GM19193 (cell line): Measurements from ENCODE around the gene DUSP6.

Source experiments
- POLR2A ChIP-seq: IDR thresholded peaks from 4 replicates; pipeline ENCODE4 v1.6.1; 2011; ENCODE audit not compliant: insufficient read depth, insufficient read length; ENCODE audit errors: extremely low read depth

Gene DUSP6

DNA sequence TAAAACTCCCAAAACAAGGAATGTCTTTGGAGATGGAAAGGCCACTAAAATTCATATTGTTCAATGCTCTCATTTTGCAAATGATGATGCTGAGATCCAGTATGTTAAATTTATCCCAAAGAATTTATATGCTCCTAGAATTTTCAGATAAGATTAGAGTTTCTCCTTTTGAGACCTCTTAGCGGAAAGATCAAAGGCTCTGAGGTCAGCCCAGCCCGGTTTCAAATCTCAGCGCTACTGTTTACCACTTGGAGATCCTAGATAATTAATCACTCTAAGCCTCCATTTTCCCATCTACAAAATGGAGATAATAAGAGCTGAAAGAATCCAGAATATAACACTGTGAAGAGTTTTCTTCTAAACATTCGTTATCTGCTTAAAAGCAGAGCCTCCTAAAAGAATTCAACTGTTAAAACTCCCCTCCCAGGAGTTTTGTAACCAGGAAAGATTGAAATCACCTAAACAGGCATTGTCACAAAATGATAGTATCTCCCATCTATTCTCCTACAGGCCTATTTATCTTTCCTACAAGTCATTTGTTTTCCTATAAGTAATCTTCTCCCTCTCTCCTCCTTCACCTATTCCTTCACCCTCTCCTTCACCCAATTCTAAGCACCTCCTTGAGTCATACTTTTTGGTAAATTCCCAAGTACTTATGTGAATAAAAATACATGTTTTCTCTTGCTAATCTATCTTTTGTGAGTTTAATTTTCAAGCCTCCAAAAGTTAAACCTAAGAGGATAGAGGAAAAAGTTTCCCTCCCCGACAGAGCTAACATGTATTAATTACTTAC is 16.7 kb downstream of the DUSP6 start:
- TF ChIP-seq POLR2A = no peak

DNA sequence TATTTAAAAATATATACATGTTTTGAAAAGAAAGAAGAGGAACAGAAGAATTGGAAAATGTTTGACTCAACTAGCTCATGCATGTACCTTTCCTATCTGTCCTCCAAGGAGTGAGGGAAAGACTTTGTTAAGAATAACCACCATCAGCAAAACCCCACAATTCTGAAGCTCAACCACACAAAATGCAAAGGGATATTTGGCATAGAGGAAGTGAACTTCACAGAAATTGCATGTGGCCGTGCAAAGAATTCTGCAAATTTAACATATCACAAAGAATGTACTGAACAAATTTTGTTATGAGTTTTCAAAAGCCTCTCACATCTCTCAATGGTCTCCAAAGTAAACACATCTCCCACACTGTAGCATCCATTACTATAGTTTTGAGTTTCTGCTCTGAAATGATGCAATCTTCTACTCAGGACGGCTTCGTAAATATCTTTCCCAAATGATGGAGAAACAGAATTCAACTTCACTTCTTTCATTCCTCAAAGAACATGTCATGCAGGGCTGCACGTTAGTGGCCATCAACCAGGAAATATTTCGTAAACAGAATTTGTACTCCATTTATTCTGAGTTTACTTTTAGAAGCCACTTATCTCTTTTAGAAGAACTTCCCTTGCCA is 17.6 kb downstream of the DUSP6 start:
- TF ChIP-seq POLR2A = no peak

DNA sequence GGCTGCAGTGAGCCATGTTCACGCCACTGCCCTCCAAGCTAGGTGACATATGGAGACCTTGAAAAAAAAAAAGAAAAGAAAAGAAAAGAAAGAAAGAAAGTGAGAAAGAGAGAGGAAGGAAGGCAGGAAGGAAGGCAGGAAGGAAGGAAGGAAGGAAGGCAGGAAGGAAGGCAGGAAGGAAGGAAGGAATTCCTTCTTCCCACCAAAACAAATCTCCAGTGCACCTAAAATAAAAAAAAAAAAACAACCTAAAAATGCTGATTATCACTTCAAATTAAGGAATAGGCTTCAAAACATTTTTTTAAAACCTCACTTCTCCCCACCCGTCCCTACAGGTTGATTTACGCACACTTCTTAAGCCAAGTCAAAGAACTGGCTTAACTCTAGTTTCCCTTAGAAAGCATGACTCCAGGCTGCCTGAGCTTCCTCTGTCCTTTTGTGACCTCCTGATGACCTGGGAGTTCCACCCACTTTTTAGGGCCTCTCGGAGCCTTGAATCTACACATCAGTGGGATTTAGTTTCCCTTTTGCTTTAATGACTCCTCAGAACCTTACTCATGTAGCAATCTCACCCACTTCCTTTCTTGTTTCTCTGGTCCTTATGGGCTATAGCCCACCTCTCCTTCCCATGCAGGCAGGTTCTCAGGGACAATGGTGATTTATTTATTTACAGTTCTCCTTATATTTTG is 18.6 kb downstream of the DUSP6 start:
- no peak for TF ChIP-seq POLR2A

DNA sequence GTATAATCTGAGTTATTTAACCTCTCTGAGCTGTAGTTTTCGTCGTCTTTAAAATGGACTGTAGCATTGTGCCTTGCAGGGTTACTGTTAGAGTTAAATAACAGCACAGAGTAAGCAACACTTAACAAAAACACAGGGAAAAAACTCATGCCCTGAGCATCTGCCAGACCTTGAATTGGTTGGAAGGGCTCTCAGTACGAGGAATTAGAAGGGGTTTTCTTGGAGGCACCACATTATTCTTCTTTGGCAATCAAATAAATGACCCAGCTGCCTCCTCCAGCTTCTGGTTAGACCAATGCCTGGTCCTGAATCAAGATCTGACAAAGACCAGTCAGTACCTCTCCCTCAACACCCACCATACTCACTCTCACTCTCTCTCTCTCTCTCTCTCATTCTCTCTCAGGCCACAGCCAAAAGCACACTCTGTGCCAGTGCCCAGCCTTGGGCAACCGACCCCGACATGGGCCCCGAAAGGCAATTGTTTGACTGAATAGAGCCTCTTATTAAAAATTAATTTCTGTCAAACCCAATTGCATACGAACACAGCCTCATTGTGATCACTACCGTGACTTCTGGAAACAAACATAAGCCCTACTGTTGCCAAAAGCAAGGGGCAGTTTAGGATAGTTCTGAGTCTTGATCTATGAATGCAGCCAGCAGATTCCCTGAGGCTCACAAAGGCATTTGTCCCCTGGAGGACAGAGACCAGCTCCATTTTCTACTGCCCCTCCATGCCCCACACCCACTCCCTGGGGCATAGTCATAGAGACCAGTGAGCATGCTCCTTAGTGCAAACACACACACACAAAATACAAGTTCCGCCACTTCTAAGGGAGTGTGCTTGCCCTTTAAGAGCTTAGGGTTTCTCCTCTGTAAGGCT is 23.9 kb downstream of the DUSP6 start:
- no peak for TF ChIP-seq POLR2A

DNA sequence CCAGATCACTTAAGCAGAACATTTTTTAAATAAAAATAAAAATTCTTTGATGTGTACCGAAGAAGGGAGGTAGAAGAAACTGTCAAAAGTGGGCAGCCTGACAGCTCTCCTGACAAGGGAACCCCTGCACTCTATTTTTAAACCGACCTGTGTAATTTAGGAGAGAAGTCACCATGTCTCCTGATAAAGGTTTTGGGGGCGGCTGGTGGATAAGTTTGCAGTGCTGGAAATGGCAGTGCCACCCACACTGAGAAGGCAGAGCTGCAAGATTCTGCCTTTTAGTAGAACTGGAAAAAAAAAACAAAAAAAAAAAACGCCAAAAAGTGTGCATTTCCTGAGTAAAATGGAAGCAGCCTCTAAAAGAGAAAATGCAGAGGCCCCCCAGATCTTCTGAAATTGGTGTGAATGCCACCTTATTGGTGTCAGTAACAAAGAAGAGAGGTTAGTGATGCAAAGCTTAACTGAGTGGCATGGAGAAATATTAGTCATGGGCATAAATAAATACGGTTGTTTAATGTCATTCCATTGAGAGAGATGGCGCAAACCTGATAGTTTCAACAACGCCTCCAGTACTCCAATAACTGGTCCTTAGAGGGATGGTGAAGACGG is 24.7 kb downstream of the DUSP6 start:
- TF ChIP-seq POLR2A = no peak

DNA sequence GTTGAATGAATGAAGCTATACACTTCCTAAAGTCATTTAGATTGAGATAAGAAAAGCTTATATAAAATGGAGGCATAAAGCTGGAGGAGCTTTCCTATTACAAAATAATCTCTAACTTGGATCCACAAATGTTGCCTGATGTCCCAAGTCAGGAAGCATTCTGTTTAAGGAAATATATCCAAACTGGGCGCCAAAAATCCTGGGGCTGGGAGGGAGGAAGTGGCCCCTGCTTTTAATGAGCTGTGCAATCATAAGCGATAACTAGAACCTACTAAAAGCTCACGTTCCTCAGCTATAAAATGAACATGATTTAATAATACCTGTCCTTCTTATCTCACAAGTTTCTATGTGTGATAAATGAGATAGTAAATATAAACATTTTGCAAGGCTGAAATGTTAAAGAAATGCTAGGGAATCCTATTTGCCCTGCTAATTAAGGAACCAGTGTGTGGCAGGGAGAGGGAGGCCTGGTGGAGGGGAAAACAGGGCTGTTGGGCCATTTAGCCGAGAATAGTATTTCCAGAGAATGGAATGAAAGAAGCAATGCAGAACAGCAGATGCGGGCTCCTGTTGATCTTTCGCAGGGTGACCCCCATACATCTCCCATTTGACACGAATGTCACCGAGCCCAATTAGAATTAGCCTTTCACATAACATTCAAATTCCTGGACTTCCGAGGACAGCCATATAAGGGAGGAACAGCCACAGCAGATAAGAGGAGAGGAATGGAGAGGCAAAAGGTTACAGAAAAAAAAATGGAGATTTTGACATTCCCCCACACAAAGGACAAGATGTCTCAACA is 25.9 kb downstream of the DUSP6 start:
- no peak for TF ChIP-seq POLR2A

GRCh38 chr12:89325495-89325894 is 26.8 kb downstream of the DUSP6 start:
- TF ChIP-seq POLR2A = no peak

DNA sequence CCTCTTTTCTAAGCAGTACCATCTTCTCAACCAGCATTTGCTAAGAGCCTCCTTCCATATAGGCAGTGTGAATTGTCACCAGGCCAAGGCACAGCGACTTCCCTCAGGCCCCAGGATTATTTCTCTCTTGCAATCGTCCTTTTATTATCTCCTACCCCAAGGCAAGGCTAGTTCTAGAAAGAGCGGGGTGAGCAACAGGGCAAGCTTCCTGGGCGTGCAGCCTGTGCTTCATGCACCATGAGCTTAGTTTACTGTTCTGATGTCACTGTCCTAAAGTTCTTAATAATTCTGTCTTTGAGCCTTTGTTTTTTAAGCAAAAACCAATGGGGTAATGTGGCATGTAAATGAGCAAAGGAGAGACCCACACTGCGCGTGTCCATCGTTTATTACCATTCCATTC is 27.9 kb downstream of the DUSP6 start:
- TF ChIP-seq POLR2A = no peak

- no peak for TF ChIP-seq POLR2A
These were observed 28.6 kb downstream of the DUSP6 start for GRCh38 chr12:89323568-89324218.

DNA sequence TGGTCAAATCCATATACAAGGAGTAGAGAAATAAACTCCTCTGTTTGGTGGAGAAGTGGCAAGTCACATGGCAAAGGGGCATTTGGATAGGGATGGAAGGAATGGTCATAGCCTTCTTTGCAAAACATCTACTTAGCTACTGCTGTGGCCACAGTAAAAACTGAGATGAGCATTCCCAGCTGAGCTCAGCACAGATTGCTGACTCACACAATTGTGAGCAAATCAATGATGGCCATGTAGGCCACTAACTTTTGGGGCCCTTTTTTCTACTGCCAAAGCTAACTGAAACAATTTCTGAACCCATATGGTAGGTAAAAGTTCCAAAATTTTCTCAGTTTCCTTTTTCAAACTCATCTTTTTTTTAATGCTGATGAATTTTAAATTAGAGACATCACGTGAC is 31.6 kb downstream of the DUSP6 start:
- no peak for TF ChIP-seq POLR2A

GRCh38 chr12:89319606-89320005 is 32.7 kb downstream of the DUSP6 start:
- no peak for TF ChIP-seq POLR2A

GRCh38 chr12:89319122-89319521 is 33.2 kb downstream of the DUSP6 start:
- no peak for TF ChIP-seq POLR2A

GRCh38 chr12:89316705-89317139 is 35.6 kb downstream of the DUSP6 start:
- no peak for TF ChIP-seq POLR2A
